Choroid plexus epithelial cell (primary cell): ENCODE results near the gene ARHGAP26.

Experiments
- DNase-seq: peaks from one replicate; pipeline ENCODE4 v3.0.0-alpha.2; 2010; ENCODE audit warnings: low read depth
- H3K4me3 ChIP-seq: 2 replicates; pipeline ENCODE4 v1.5.1; 2011; ENCODE audit warnings: low read depth, mild to moderate bottlenecking, control low read depth, low read length, moderate library complexity
- TF ChIP-seq, protein P1 (sequence below): conservative IDR thresholded peaks from 2 replicates; pipeline ENCODE4 v1.5.1; 2011; ENCODE audit warnings: low read depth, mild to moderate bottlenecking, control low read depth, inconsistent platforms, low read length, moderate library complexity

The ARHGAP26 gene

DNA sequence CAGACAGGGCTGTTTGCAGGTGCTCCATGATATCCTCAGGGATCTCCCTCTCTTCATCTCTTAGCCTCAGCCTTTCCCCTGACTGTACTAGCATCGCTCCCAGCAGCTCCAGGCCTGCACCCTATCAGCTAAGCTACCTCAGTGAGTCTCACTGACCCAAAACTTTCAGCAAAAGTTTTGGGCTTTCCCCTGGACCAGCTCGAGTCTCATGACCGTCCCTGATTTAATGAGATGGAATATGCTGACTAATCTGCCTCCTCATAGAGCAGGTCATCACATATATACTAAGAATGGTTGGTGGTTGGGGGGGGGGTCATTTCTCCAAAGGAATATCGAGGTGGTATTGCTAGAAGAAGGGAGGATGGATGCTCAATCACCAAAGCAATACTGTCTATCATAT lies 481.8 kb downstream of the ARHGAP26 start:
- DNase-seq: no peak
- TF ChIP-seq, protein P1, sequence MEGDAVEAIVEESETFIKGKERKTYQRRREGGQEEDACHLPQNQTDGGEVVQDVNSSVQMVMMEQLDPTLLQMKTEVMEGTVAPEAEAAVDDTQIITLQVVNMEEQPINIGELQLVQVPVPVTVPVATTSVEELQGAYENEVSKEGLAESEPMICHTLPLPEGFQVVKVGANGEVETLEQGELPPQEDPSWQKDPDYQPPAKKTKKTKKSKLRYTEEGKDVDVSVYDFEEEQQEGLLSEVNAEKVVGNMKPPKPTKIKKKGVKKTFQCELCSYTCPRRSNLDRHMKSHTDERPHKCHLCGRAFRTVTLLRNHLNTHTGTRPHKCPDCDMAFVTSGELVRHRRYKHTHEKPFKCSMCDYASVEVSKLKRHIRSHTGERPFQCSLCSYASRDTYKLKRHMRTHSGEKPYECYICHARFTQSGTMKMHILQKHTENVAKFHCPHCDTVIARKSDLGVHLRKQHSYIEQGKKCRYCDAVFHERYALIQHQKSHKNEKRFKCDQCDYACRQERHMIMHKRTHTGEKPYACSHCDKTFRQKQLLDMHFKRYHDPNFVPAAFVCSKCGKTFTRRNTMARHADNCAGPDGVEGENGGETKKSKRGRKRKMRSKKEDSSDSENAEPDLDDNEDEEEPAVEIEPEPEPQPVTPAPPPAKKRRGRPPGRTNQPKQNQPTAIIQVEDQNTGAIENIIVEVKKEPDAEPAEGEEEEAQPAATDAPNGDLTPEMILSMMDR: no peak
- H3K4me3 ChIP-seq: no peak overlapping the region

DNA sequence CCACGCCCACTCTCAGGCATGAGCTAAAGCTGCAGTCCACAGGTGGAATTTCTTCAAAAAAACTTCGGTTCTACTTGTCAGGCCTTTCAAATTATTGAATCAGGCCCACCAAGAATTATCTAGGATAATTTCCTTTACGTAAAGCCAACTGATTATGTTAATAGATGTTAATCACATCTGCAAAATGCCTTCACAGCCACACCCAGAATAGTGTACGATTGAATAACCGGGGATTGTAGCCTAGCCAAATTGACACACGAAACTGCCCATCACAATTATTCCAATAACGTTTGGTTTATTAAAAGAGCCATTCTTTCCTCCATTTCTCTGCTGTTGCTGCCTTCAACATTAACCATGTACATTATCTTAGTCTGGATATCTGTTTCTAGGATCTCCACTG lies 484.6 kb downstream of the ARHGAP26 start:
- H3K4me3 ChIP-seq: no peak overlapping the region
- TF ChIP-seq, protein P1: no peak
- no peak for DNase-seq

DNA sequence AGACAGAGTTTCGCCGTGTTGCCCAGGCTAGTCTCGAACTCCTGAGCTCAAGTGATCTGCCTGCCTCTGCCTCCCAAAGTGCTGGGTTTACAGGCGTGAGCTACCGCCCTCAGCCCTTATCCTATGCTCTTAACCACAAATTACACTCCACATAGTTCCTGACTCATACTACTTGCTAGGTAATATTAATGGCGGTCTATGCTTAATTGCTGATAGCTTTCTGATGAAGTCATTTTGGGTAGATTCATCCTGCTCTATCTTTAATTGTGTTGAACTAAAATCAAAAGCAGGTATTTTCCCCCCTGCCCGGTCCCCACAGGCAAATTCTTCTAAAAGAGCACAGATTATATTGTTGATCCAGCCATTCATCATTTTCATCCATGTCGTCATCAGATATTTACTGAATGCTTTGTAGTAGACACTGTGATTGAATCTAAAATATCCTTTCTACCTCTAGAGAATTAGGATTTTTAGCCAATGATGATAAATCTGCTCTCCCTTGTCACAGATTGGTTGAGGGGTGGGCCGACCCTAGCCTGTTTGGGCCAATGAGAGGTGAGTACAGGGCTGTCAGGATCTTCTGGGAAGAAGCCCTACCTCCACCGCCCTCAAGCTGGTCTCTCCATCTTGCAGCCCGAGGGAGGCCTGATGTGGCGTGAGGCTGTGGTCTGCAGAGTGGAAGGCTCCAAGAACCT lies 488.5 kb downstream of the ARHGAP26 start:
- TF ChIP-seq, protein P1: no peak
- no peak overlapping the region for H3K4me3 ChIP-seq

DNA sequence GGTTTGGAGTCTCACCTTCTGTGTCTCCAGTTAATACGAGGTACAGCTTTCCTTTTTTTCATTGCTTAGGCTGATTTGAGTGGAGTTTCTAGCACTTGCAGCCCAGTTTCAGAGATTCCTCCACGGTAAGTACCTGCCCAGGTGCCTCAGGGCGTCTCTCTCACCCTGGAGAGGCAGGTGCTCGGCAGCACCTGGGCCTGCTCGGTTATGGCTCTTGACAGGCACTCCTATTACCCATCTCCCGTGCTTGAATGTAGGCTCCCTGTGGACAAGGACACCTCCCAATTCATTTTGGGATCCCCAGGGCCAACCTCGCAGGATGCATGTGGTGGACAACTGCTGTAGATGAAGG lies 489.1 kb downstream of the ARHGAP26 start:
- TF ChIP-seq, protein P1: no peak
- no peak overlapping the region for H3K4me3 ChIP-seq
- no peak for DNase-seq

More for the DNA sequence above, 488.5 kb downstream of the ARHGAP26 start:
- no peak for DNase-seq

DNA sequence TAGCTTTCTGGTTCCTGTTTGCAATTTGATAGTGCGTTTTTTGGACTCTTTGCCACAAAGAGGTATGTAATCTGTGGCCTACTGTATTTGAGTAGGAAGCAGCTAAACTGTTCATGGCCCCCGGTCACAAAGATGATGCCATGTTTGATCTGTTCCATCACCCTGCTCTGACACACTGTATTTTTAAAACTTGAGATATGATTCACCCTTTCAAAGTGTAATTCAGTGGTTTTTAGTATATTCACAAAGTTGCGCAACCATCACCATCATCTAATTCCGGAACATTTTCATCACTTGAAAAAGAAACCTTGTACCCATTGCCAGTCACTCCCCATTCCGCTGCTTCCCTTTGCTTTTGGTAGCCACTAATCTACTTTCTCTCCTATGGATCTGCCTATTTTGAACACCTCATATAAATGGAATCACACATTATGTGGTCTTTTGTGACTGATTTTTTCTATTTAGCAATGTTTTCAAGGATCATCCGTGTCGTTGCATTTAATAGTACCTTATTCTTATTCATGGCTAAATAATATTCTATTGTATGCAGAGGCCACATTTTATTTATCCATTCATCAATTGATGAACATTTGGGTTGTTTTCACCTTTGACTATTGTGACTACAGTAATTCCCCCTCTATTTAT lies 491.7 kb downstream of the ARHGAP26 start:
- peak; percentile 87 for DNase-seq
- TF ChIP-seq, protein P1: no peak
- H3K4me3 ChIP-seq: no peak overlapping the region

DNA sequence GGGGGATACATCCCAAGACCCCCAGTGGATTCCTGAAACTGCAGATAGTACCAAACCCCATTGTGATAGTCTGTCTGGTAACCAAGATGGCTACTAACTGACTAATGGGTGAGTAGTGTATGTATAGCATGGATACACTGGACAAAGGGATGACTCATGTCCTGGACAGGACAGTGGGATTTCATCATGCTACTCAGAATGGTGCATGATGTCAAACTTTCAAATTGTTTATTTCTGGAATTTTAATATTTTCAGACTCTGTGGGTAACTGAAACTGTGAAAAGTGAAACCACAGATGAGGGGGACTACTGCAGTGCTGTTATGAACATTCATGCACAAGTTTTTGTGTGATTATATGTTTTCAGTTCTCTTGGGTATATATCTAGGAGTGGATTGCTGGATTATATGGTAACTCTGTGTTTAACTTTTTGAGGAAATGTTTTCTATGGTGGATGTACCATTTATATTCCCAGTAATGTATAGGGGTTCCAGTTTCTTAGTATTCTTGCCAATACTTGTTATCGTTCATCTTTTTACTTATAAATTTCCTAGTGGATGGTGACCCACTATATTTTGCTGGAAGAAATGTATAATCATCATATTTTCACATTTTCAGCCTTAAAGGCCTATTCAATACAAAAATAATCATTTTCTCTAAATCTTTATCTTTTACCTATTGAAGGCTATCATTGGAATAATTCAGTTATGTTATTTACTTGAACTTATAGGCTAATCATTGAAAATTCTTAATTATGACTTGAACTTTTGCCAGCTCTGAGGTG lies 492.4 kb downstream of the ARHGAP26 start:
- no peak overlapping the region for H3K4me3 ChIP-seq
- peak; percentile 97 for DNase-seq
- TF ChIP-seq, protein P1: no peak
